Mesodermal cell (in vitro differentiated cells): Measurements from ENCODE around the gene GRHL3.

Experiments used
- H3K27ac ChIP-seq: 2 replicates; pipeline ENCODE4 v1.7.0; 2013; ENCODE audit warnings: mild to moderate bottlenecking, low read depth, low read length, moderate library complexity; ENCODE audit not compliant: severe bottlenecking
- H3K36me3 ChIP-seq: 2 replicates; pipeline ENCODE4 v1.7.1; 2013; ENCODE audit warnings: mild to moderate bottlenecking, low read length, moderate library complexity; ENCODE audit not compliant: control insufficient read depth, insufficient read depth
- H3K4me1 ChIP-seq: one replicate; pipeline ENCODE4 v1.7.1; 2013; ENCODE audit warnings: mild to moderate bottlenecking, low read length; ENCODE audit not compliant: insufficient read depth, control insufficient read depth, poor library complexity, severe bottlenecking
- H3K4me3 ChIP-seq: 2 replicates; pipeline ENCODE4 v1.7.0; 2013; ENCODE audit warnings: low read length, control low read depth, mild to moderate bottlenecking; ENCODE audit not compliant: insufficient read depth, poor library complexity, severe bottlenecking; ENCODE audit errors: extremely low read depth
- H3K9me3 ChIP-seq: 2 replicates; pipeline ENCODE4 v1.7.1; 2013; ENCODE audit warnings: mild to moderate bottlenecking, low read length, moderate library complexity; ENCODE audit not compliant: control insufficient read depth
- WGBS, 2 experiments: methylation state at CpG; one replicate each; pipeline ENCODE4 v1.1.5; 2013; ENCODE audit warnings: missing lambda C conversion rate in 2 of 2; ENCODE audit not compliant: insufficient coverage in 2 of 2; 5-methylcytosine and 5-hydroxymethylcytosine counted together

The GRHL3 gene

DNA sequence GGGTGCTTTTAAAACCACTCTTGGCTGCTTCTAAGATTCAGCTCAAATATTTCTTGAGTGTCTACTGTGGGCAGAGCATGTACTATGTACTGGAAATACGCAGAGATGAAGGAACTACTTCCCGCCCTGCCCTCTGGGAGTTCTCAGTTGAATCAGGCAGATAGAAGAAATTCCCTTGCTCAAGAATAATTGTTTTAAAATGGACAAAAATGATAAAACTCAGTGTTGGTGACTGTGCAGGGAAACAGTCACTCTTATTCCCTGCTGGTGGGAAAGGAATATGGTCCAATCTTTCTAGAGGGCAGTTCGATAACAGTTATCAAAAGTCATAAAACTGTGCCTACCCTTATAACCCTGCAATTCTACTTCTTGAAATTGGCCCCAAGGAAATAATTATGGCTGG, 16.9 kb upstream of the GRHL3 start:
- WGBS, 2 experiments, result 95 to 100% methylated on average over 2 of the region's 3 CpGs
- H3K4me1 ChIP-seq, result peaks cover 3% of the 10 kb centered on the region
- H3K36me3 ChIP-seq, result no peaks in the 10 kb centered on the region
- no peaks in the 10 kb centered on the region for H3K9me3 ChIP-seq
- H3K4me3 ChIP-seq, result no peak overlapping the region
- no peak overlapping the region for H3K27ac ChIP-seq

DNA sequence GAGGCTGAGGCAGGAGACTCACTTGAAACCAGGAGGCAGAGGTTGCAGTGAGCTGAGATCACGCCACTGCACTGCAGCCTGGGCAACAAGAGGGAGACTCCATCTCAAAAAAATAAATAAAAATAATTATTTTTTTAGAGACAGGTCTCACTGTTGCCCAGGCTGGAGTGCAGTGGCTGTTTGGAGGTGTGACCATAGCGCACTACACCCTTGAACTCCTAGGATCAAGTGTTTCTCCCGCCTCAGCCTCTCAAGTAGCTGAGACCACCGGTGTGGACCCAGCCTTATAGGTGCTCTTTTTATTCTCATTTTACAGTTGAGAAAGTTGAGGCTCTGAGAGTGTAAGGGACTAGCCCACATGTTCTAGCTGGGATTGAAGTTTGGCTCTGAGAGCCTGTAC, 15.6 kb upstream of the GRHL3 start:
- 100% methylated on average over 2 to 3 of the region's 4 CpGs for WGBS, 2 experiments
- no peaks in the 10 kb centered on the region for H3K9me3 ChIP-seq
- no peak overlapping the region for H3K27ac ChIP-seq
- H3K36me3 ChIP-seq, result no peaks in the 10 kb centered on the region
- no peak overlapping the region for H3K4me3 ChIP-seq
- H3K4me1 ChIP-seq, result peaks cover 3% of the 10 kb centered on the region

DNA sequence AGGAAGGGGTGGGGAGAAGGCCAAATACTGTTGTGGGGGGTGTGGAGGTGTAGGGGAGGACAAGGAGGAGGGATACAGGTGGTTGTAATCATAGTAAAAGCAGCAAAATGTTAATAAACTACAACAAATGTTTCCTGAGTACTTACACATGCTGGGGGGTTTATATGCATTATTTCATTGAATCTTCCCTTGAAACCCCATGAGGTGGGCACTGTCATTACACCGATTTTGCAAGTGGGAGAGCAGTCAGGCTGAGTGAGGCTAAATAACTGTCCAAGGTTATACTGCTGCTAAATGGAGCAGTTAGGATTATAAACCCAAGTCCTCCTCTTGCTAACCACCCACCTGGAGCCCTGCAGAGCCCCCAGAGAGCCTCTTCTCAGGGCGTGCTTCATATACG, 14.4 kb upstream of the GRHL3 start:
- Histone ChIP-seq H3K36me3 (no peaks in the 10 kb centered on the region), H3K27ac (no peak overlapping the region)
- WGBS, 2 experiments, result 85% methylated on average over 3 of the region's 3 CpGs; no CpG with 5 or more reads in 1 of the 2 experiments

DNA sequence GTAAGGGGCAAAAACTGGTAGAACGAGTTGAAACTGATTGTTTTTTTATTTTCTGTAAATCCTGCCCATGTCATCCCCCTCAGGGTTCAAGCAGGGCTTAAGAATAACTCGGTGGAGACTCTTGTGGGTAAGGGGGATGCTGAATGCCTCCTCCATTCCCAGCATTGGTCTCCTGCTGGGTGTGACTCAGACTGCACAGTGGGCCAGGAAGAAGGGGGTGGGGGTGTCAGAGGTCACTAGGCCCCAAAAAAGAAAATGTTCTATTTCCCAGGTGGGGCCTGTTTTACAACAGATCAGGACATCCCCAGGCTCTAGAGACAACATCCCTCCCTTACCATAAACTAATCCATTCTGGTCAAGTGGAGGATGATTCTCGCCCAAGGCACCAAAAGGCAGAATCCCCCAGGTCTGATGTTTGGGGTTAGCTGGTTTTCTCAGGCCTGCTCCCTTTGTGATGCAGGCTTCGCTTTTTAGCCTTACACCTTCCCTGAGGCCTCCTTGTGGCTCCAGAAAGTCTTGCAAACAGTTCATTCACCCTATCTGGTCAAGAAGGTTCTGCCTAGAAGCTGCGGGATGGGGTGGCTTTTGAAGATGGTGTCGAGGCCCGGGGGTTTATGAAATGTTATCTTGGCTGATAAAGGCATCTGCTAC, 10.7 kb upstream of the GRHL3 start:
- Histone ChIP-seq H3K9me3 (no peaks in the 10 kb centered on the region), H3K27ac (no peak overlapping the region), H3K4me3 (no peak overlapping the region), H3K4me1 (peaks cover 10% of the 10 kb centered on the region), H3K36me3 (no peaks in the 10 kb centered on the region)
- WGBS, 2 experiments, result 0 to 69% methylated on average over 1 to 2 of the region's 7 CpGs

More for the DNA sequence above, 14.4 kb upstream of the GRHL3 start:
- no peaks in the 10 kb centered on the region for H3K9me3 ChIP-seq
- no peak overlapping the region for H3K4me3 ChIP-seq
- peaks cover 3% of the 10 kb centered on the region for H3K4me1 ChIP-seq

DNA sequence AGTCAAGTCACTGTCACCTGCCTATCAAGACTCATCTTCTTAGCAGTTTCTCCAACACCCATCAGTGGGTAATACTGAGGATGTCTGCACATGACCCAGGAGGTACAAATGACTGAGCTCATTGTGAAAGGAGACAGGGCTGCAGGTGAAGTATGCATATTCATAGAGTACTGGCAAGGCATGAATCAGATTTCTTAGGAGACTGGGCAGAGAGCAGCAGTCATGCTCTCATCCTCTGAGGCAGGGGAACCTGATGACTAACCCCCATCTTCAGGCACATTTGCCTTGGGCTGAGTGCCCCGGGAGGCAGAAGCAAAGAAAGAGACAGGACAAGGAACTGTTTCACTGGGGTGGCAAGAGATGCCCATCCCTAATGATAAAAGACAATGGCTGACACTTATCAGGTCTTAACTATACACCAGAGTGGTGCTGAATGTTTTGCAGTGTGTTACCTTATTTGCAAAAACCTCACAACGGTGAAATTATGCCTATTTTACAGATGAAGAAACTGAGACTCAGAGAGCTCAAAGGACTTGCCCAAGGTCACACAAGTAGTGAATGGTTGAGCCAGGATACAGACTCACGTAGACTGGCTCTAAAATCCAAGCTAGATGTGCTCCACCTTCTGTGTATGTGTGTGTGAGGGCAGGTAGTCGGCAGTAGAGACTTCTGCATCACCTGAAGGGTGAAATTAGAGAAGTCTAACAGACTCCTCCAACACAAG, 9.2 kb upstream of the GRHL3 start:
- Histone ChIP-seq H3K9me3 (no peaks in the 10 kb centered on the region), H3K27ac (no peak overlapping the region), H3K4me1 (peaks cover 10% of the 10 kb centered on the region), H3K4me3 (no peak overlapping the region), H3K36me3 (no peaks in the 10 kb centered on the region)
- 63 to 100% methylated on average over 1 to 2 of the region's 4 CpGs for whole genome bisulfite sequencing, 2 experiments

DNA sequence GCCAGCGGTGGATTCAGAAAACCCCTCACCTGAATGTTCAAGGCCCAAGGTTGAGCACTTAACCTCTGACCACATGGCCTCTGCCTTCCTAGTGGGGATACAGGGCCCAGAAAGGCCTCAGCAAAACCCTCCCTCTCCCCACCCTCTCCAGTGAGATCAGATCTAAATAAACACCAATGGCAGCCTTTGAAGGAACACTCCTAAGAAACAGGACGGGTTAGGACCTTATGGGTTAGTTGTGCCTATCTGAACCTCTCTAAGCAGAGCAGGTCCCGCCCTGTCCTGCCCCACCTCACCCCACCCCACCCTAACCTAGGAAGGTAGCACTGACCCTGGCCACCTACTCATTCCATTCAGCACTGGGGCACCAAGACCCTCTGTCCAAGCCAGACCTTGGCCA, 7.9 kb upstream of the GRHL3 start:
- H3K36me3 ChIP-seq, result no peaks in the 10 kb centered on the region

DNA sequence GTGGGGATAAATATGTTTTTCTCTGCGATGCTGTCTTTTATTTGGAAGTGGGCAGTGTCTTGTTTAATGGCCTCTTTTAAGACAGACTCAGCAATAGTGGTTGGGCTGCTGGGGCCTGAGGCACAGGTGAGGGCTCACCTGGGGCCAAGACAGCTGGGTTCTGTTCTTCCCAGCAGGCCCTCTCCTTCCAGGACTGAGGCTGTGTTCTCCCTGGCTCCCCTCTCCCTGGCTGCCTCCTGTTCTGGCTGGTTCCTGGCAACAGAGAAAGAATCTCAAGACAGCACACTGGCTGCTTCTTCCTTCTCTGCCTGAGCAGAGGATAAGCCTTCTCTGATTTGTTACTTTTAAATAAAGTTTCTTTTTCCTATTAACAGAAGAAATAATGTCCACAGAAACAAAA, 7.4 kb upstream of the GRHL3 start:
- Histone ChIP-seq H3K27ac (peak overlapping the region; percentile 10), H3K4me1 (peaks cover 15% of the 10 kb centered on the region), H3K4me3 (no peak overlapping the region), H3K36me3 (no peaks in the 10 kb centered on the region), H3K9me3 (no peaks in the 10 kb centered on the region)
- WGBS, 2 experiments, result 60 to 83% methylated on average over 1 of the region's 1 CpG

More for the DNA sequence above, 7.9 kb upstream of the GRHL3 start:
- 87 to 100% methylated on average over 1 to 2 of the region's 3 CpGs for WGBS, 2 experiments
- Histone ChIP-seq H3K4me1 (peaks cover 15% of the 10 kb centered on the region), H3K4me3 (no peak overlapping the region), H3K9me3 (no peaks in the 10 kb centered on the region), H3K27ac (no peak overlapping the region)

DNA sequence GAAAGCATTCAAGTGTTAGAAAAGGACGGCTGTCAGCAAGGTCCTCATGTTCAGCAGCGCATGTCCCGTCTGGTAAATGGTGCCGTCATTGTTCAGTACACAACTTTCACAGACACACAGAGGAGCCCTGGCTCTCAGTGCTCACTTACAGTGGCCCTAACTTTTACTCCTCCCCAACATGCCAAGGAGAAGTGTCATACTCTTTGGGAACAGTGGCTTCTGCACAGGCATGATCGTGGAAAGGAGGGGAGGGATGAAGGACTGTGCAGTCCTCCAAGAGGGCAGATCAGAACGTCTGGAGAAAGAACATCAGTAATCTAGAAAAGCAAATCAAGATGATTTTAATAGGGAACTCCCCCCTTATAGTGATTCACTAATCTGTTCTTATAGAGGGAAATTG, 3.8 kb upstream of the GRHL3 start:
- Histone ChIP-seq H3K36me3 (no peaks in the 10 kb centered on the region), H3K4me1 (peaks cover 41% of the 10 kb centered on the region), H3K4me3 (no peak overlapping the region), H3K27ac (no peak overlapping the region), H3K9me3 (no peaks in the 10 kb centered on the region)
- 94% methylated on average over 4 of the region's 6 CpGs; no CpG with 5 or more reads in 1 of the 2 experiments for WGBS, 2 experiments

DNA sequence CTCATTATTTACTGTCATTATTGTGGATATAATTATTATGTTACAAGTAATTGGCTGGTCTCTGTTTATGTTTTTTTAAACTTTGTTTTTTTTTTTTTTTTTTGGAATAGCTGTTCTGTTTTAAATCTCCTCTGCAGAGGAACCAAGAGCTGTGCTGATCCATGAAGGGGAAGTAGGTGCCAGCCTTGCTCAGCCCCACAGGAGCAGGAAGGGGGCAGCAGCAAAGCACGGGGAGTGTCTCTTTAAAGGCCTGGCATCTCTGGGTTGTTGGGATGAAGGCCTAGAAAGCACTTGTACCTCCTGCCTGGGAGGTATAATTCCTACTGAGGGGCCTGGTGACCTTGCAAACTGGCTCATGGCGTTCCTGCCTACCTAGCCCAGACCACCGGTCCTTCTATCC, 2.5 kb upstream of the GRHL3 start:
- H3K36me3 ChIP-seq, result no peaks in the 10 kb centered on the region
- H3K27ac ChIP-seq, result no peak overlapping the region
- H3K9me3 ChIP-seq, result no peaks in the 10 kb centered on the region
- peaks cover 47% of the 10 kb centered on the region for H3K4me1 ChIP-seq
- WGBS, 2 experiments, result 81 to 89% methylated on average over 3 of the region's 3 CpGs
- H3K4me3 ChIP-seq, result no peak overlapping the region

DNA sequence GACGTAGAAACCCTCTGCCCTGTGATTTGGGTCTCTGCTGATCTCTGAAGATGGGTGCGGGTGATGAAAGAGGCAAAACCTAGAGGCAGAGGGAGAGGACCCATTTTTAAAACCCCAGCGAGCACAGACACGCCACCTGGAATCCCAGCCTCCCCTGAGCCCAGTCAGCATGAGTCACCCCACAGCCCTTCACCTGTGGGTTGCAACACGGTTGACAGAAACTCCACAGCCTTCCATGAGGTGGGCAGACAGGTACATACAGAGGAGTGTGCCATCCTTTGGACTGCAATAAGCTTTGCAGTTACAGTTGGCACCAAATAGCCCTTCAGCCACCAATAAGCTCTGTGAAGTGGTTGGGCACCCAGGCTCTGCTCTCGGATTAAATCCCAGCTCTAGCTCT, 2.1 kb upstream of the GRHL3 start:
- WGBS, 2 experiments, result 84 to 88% methylated on average over 5 of the region's 6 CpGs
- Histone ChIP-seq H3K36me3 (no peaks in the 10 kb centered on the region), H3K4me3 (no peak overlapping the region), H3K4me1 (peaks cover 44% of the 10 kb centered on the region), H3K9me3 (no peaks in the 10 kb centered on the region), H3K27ac (no peak overlapping the region)
